ENCODE data around the gene INPP5E.
"Not testable (repeated sequence)": the region's sequence is repeated elsewhere in the genome, so short reads cannot be mapped to it uniquely, and the experiment has no call there.

INPP5E gene

DNA sequence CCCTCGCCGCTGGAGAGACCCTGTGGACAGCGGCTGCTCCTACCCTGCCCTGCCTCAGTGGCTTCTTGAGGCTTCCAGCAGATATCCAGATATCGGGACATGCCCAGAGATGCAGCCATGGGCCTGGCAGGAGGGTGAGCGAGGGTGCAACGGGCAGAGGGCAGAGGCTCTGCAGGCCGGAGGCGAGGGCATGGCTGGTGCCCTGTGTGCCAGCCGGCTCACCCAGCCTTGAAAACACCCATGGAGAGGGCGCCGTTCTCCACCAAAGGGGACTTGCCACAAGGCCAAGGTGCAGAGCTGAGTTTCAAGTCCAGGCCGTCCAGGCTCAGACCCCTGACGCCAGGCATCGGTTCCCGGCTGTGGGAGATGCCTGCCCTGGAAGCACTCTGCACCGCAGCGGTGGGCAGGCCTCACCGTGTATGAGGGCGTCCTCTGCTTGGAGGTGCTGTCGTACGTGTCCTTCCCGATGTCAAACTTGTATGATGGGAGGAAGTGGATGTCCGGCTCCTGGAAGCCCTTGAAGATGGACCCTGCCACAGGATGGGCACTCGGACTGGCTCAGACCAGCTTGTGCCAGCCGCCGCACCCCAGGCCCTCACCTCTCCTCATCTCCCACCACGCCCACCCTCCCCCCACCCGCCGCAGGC, 8.9 kb downstream of the INPP5E start:
- DNase-seq, result no peak
- Mint-ChIP-seq H3K4me1 (peaks cover 1% of the 10 kb centered on the region), H3K9me3 (no peaks in the 10 kb centered on the region), H3K27me3 (ENCODE audit: low read depth, poor library complexity) (peaks cover 3% of the 10 kb centered on the region), H3K36me3 (ENCODE audit: low read depth) (peaks cover 16% of the 10 kb centered on the region), H3K4me3 (no peak overlapping the region), H3K27ac (no peak overlapping the region)
- TF ChIP-seq, protein P1, sequence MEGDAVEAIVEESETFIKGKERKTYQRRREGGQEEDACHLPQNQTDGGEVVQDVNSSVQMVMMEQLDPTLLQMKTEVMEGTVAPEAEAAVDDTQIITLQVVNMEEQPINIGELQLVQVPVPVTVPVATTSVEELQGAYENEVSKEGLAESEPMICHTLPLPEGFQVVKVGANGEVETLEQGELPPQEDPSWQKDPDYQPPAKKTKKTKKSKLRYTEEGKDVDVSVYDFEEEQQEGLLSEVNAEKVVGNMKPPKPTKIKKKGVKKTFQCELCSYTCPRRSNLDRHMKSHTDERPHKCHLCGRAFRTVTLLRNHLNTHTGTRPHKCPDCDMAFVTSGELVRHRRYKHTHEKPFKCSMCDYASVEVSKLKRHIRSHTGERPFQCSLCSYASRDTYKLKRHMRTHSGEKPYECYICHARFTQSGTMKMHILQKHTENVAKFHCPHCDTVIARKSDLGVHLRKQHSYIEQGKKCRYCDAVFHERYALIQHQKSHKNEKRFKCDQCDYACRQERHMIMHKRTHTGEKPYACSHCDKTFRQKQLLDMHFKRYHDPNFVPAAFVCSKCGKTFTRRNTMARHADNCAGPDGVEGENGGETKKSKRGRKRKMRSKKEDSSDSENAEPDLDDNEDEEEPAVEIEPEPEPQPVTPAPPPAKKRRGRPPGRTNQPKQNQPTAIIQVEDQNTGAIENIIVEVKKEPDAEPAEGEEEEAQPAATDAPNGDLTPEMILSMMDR (IDR thresholded peaks at IDR 0.05), result no peak

DNA sequence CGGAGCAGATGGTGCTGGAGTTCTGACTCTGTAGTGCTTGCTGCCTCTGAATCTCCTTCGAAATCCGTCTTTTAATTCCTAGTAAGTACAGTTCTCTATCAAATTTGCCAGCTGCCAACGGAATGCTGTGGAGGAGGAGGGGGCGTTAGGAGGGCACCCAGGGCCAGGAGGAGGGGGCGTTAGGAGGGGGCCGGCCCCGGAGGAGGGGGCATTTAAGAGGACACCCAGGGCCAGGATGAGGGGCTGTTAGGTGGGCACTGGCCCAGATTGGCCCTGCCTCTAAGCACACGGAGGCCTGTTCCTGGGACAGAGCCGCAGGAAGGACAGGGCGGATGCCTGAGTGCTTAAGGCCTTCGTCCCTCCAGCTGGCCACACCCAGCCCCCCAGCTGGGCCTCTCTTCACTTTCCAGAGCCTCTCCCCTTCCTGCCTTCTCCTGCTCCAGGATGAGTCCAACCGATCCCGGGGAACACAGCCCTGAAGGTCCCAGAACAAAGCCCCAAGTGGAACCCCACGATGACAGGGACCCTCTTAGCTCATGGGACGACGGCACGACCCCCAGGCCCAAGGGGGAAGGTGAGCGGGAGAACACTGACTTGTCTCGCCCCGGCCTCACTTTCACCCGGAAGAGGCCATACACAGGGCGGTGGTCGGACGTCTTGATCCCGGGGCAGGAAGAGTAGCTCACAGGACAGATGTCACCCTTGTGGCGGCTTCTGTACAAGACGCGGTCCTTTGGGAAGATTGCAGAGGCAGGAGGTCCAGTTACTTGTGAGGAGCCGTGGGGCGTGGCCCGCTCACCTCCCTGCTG, 9.8 kb downstream of the INPP5E start:
- peaks cover 3% of the 10 kb centered on the region for H3K27me3 Mint-ChIP-seq (ENCODE audit: low read depth, poor library complexity)
- no peak for DNase-seq
- no peaks in the 10 kb centered on the region for H3K9me3 Mint-ChIP-seq
- no peaks in the 10 kb centered on the region for H3K4me1 Mint-ChIP-seq
- no peak overlapping the region for H3K27ac Mint-ChIP-seq
- peaks cover 19% of the 10 kb centered on the region for H3K36me3 Mint-ChIP-seq (ENCODE audit: low read depth)
- TF ChIP-seq, protein P1 (IDR thresholded peaks at IDR 0.05), result no peak
- no peak overlapping the region for H3K4me3 Mint-ChIP-seq

DNA sequence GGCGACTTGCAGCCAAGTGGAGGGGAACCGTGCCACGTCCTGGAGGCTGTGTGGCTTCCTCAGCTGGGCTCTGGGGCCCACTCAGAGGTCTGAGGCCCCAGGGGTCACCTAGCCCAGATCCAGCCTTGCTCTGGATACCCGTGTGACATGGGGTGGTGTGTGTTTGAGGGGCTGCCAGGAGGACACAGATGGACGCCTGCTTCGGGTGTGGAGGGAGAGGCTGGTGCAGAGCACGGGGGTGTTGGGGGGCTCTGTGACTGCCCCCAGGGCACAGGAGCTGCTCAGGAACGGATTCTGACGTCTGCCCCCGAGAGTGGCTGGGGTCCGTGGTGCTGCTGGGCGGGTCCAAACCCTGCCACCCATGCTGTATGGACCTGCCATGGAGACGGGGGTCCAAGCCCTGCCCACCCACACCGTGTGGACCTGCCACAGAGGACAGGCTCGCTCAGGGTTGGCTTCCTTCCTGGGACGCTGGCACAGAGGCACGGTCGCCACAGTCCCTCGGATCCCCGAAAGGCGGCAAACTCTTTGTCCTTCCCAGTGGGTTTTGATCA, 10.5 kb downstream of the INPP5E start:
- TF ChIP-seq, protein P1 (IDR thresholded peaks at IDR 0.05), result no peak
- Mint-ChIP-seq H3K4me1 (no peaks in the 10 kb centered on the region), H3K9me3 (no peaks in the 10 kb centered on the region), H3K27me3 (ENCODE audit: low read depth, poor library complexity) (peaks cover 3% of the 10 kb centered on the region), H3K36me3 (ENCODE audit: low read depth) (peaks cover 19% of the 10 kb centered on the region), H3K27ac (no peak overlapping the region), H3K4me3 (no peak overlapping the region)
- no peak for DNase-seq

DNA sequence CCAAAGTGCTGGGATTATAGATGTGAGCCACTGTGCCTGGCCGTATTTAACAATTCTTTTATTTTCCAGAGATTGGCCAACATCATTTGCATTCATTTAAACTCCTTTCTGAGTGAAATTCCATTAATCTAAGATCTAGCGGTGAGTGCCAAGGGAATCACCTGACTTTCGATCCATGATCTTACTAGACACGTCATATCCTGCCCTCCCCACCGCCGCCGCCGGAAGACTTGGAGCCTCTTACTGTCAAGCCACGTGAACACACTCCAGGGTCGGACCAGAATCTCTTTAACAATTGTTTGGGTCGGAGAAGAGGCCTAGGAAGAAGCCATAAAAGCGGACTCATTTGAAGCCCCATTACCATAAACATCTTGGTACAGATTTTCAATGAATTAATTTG, 12.9 kb downstream of the INPP5E start:
- H3K27me3 Mint-ChIP-seq (ENCODE audit: low read depth, poor library complexity), result peaks cover 3% of the 10 kb centered on the region
- TF ChIP-seq, protein P1 (IDR thresholded peaks at IDR 0.05), result no peak
- H3K9me3 Mint-ChIP-seq, result no peaks in the 10 kb centered on the region
- no peak overlapping the region for H3K4me3 Mint-ChIP-seq
- no peaks in the 10 kb centered on the region for H3K4me1 Mint-ChIP-seq
- peaks cover 24% of the 10 kb centered on the region for H3K36me3 Mint-ChIP-seq (ENCODE audit: low read depth)
- DNase-seq, result no peak
- peak overlapping the region; percentile 86 for H3K27ac Mint-ChIP-seq

DNA sequence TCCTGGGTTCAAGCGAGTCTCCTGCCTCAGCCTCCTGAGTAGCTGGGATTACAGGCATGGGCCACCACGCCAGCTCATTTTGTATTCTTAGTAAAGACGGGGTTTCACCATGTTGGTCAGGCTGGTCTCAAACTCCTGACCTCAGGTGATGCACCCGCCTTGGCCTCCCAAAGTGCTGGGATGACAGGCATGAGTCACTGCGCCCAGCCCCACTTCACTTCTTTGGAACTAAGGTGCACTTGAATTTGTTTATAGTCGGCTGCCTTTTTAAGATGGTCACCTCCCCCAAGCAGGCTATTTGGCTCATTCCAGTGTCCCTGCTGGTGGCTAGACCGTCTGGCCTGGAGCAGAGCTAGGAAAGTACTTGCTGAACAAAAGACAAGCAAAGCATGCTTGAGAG, 14.3 kb downstream of the INPP5E start:
- H3K9me3 Mint-ChIP-seq; H3K4me1 Mint-ChIP-seq; H3K27me3 Mint-ChIP-seq (ENCODE audit: low read depth, poor library complexity); DNase-seq; H3K4me3 Mint-ChIP-seq: not testable (repeated sequence)
- Mint-ChIP-seq H3K36me3 (ENCODE audit: low read depth) (peaks cover 24% of the 10 kb centered on the region), H3K27ac (peak overlapping the region; percentile 91)

DNA sequence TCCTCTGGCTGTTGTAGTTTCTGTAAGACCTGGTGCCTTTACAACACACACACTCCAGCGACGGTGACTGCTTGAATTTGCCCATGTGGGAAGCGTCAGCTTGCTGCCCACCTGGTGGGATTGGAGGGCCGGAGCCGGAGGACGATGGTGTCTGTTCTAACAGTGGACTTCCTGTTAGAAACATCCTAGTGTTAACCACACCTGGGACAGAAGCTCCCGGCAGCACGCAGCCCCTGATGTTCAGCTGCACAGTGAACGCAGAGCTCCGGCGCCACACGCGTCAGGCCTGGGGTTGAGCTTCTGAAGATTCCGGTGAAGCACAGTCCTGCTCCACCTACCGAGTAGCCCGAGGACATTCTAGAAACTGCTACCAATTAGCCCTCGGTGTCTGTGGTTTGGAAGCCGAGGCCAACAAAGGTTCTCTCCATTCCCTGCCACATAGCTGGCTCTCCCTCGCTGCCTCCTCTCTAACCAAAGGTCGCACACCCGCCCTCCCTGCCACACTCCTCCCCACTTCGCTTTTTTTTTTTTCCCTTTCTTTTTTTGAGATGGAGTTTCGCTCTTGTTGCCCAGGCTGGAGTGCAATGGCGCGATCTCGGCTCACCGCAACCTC, 14.8 kb downstream of the INPP5E start:
- Mint-ChIP-seq H3K4me1 (no peaks in the 10 kb centered on the region), H3K9me3 (no peaks in the 10 kb centered on the region), H3K27me3 (ENCODE audit: low read depth, poor library complexity) (peaks cover 3% of the 10 kb centered on the region), H3K27ac (peak overlapping the region; percentile 91), H3K4me3 (no peak overlapping the region), H3K36me3 (ENCODE audit: low read depth) (peaks cover 24% of the 10 kb centered on the region)
- TF ChIP-seq, protein P1 (IDR thresholded peaks at IDR 0.05), result no peak
- DNase-seq, result no peak

Measured in nephron progenitor cell (in vitro differentiated cells).